ENCODE measurements around the gene MMP25. TPM values are rescaled to one million over a fixed set of nuclear protein-coding genes. Genes with fewer than 3 reads are reported as not detected.

MMP25 gene
- total RNA-seq (2014; rRNA removed; shearing (Covaris generic)), result 0.06 and 0.13 TPM in 2 replicates

- Histone ChIP-seq H3K4me3 (peak within 1 kb of the TSS; percentile 65), H3K9me3 (replicated peaks) (no peaks in the 10 kb centered on the region), H3K27ac (no peak within 1 kb of the TSS), H3K4me1 (no peaks in the 10 kb centered on the region), H3K27me3 (peaks cover 7% of the 10 kb centered on the region), H3K36me3 (no peaks in the 10 kb centered on the region)
- DNase-seq, result peak; percentile 39 to 52
These were observed at the start of gene MMP25 for GRCh38 chr16:3045758-3046640. MMP25 (plus strand) TSS chr16:3046561; CDS start chr16:3046918, 357 bp downstream.

- H3K4me1 ChIP-seq, result 0 out of 2 replicates have a peak, but pooled peaks cover 2% of the 10 kb centered on the region
- H3K9me3 ChIP-seq (replicated peaks), result no peaks in the 10 kb centered on the region
- no peaks in the 10 kb centered on the region for H3K36me3 ChIP-seq
- H3K4me3 ChIP-seq, result no peak overlapping the region
- peaks cover 21% of the 10 kb centered on the region for H3K27me3 ChIP-seq
- no peak overlapping the region for H3K27ac ChIP-seq
- DNase-seq, result no peak
These were observed 46.4 kb upstream of the MMP25 start for GRCh38 chr16:2999929-3000328.

- 0 out of 2 replicates have a peak, but pooled peaks cover 3% of the 10 kb centered on the region for H3K4me1 ChIP-seq
- no peaks in the 10 kb centered on the region for H3K36me3 ChIP-seq
- no peaks in the 10 kb centered on the region for H3K9me3 ChIP-seq (replicated peaks)
- no peak overlapping the region for H3K27ac ChIP-seq
- peaks cover 25% of the 10 kb centered on the region for H3K27me3 ChIP-seq
- no peak overlapping the region for H3K4me3 ChIP-seq
- DNase-seq, result no peak
These were observed 45.8 kb upstream of the MMP25 start for GRCh38 chr16:3000540-3000939.

GRCh38 chr16:3001316-3001715 is 45.0 kb upstream of the MMP25 start:
- Histone ChIP-seq H3K36me3 (no peaks in the 10 kb centered on the region), H3K9me3 (replicated peaks) (no peaks in the 10 kb centered on the region), H3K27me3 (peaks cover 31% of the 10 kb centered on the region), H3K4me1 (0 out of 2 replicates have a peak, but pooled peaks cover 3% of the 10 kb centered on the region), H3K27ac (no peak overlapping the region), H3K4me3 (no peak overlapping the region)
- no peak for DNase-seq

GRCh38 chr16:3003582-3004270 is 42.6 kb upstream of the MMP25 start:
- Histone ChIP-seq H3K4me1 (peaks cover 14% of the 10 kb centered on the region), H3K27ac (no peak overlapping the region), H3K9me3 (replicated peaks) (no peaks in the 10 kb centered on the region), H3K27me3 (peaks cover 37% of the 10 kb centered on the region), H3K36me3 (no peaks in the 10 kb centered on the region), H3K4me3 (no peak overlapping the region)
- peak; percentile 98 for DNase-seq

DNA sequence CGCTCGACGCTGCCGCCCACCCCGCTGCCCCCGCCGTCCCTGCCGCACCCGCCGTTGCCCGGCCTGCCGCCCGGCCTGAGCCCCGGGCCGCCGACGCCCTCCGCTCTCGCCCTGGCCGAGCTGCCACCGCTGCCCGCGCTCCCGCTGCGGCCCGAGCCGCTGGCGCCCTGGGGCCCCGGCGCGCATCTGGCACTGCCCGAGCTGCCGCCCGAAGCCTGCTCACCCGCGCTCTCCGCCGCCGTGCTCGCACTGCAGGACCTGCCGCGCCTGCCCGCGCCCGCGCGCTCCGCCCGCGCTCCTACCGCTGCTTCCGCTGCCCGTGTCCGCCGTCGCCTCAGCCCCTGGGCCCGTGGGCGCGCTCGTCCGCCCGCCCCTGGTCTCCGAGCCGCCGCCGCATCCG is 42.0 kb upstream of the MMP25 start:
- Histone ChIP-seq H3K9me3 (replicated peaks) (no peaks in the 10 kb centered on the region), H3K36me3 (no peaks in the 10 kb centered on the region), H3K27ac (no peak overlapping the region), H3K27me3 (peaks cover 37% of the 10 kb centered on the region), H3K4me1 (peaks cover 16% of the 10 kb centered on the region), H3K4me3 (no peak overlapping the region)
- DNase-seq, result no peak

- H3K36me3 ChIP-seq, result no peaks in the 10 kb centered on the region
- H3K9me3 ChIP-seq (replicated peaks), result no peaks in the 10 kb centered on the region
- no peak overlapping the region for H3K4me3 ChIP-seq
- peaks cover 21% of the 10 kb centered on the region for H3K4me1 ChIP-seq
- no peak for DNase-seq
- peaks cover 37% of the 10 kb centered on the region for H3K27me3 ChIP-seq
- no peak overlapping the region for H3K27ac ChIP-seq
These were observed 41.5 kb upstream of the MMP25 start for GRCh38 chr16:3004781-3005284.

GRCh38 chr16:3007059-3007956 is 39.1 kb upstream of the MMP25 start:
- Histone ChIP-seq H3K27ac (no peak overlapping the region), H3K4me3 (no peak overlapping the region), H3K36me3 (no peaks in the 10 kb centered on the region), H3K27me3 (peaks cover 38% of the 10 kb centered on the region), H3K4me1 (peaks cover 29% of the 10 kb centered on the region), H3K9me3 (replicated peaks) (no peaks in the 10 kb centered on the region)
- DNase-seq, result no peak

GRCh38 chr16:3007957-3008689 is 38.2 kb upstream of the MMP25 start:
- Histone ChIP-seq H3K36me3 (no peaks in the 10 kb centered on the region), H3K27ac (no peak overlapping the region), H3K27me3 (peaks cover 39% of the 10 kb centered on the region), H3K9me3 (replicated peaks) (no peaks in the 10 kb centered on the region), H3K4me1 (peaks cover 34% of the 10 kb centered on the region), H3K4me3 (no peak overlapping the region)
- no peak for DNase-seq

GRCh38 chr16:3008690-3009037 is 37.7 kb upstream of the MMP25 start:
- Histone ChIP-seq H3K27ac (no peak overlapping the region), H3K9me3 (replicated peaks) (no peaks in the 10 kb centered on the region), H3K4me1 (peaks cover 34% of the 10 kb centered on the region), H3K36me3 (no peaks in the 10 kb centered on the region), H3K27me3 (peaks cover 39% of the 10 kb centered on the region), H3K4me3 (no peak overlapping the region)
- DNase-seq, result no peak

GRCh38 chr16:3009568-3010390 is 36.6 kb upstream of the MMP25 start:
- peaks cover 34% of the 10 kb centered on the region for H3K4me1 ChIP-seq
- H3K36me3 ChIP-seq, result no peaks in the 10 kb centered on the region
- peak; percentile 72 to 75 for DNase-seq
- H3K27ac ChIP-seq, result no peak overlapping the region; the same call in 1 of the 2 replicates
- H3K9me3 ChIP-seq (replicated peaks), result no peaks in the 10 kb centered on the region
- H3K27me3 ChIP-seq, result peaks cover 39% of the 10 kb centered on the region
- H3K4me3 ChIP-seq, result peak overlapping the region; percentile 9; the same call in 1 of the 2 replicates

- Histone ChIP-seq H3K9me3 (replicated peaks) (no peaks in the 10 kb centered on the region), H3K36me3 (no peaks in the 10 kb centered on the region), H3K4me3 (no peak overlapping the region), H3K27ac (no peak overlapping the region), H3K4me1 (peaks cover 31% of the 10 kb centered on the region), H3K27me3 (peaks cover 33% of the 10 kb centered on the region)
- DNase-seq, result no peak
These were observed 35.9 kb upstream of the MMP25 start for GRCh38 chr16:3010510-3010909.

DNA sequence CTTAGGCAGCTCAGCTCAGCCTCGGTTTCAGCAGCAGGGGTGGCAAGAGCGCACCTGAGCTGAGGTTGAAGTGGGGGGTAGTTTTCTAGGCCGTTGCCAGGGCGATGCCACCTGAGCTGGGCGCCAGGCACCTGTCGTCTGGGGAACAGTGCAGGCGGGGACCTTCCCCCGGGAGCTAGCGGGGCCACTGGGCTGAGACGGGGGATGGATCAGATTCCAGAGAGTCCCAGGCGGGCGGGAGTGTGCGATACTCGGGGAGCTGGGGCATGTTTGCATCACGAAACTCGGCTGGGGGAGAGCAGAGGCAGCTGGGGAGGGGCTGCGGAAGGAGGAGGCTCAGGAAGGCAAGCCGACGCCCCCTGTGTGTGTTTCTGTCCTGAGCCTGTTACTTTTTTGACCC is 34.1 kb upstream of the MMP25 start:
- no peaks in the 10 kb centered on the region for H3K9me3 ChIP-seq (replicated peaks)
- H3K27ac ChIP-seq, result no peak overlapping the region
- no peak overlapping the region for H3K4me3 ChIP-seq
- no peaks in the 10 kb centered on the region for H3K36me3 ChIP-seq
- H3K27me3 ChIP-seq, result peaks cover 19% of the 10 kb centered on the region
- peaks cover 29% of the 10 kb centered on the region for H3K4me1 ChIP-seq
- DNase-seq, result no peak

Measured in SJCRH30 (cell line).